ENCODE results near the gene SLC38A8. TPM values are rescaled to one million over a fixed set of nuclear protein-coding genes. Genes with fewer than 3 reads are reported as not detected.

SLC38A8 gene
- total and polyA plus RNA-seq, 12 donors: 0.45 to 30.8 (median 3.2) TPM; not detected in 8

DNA sequence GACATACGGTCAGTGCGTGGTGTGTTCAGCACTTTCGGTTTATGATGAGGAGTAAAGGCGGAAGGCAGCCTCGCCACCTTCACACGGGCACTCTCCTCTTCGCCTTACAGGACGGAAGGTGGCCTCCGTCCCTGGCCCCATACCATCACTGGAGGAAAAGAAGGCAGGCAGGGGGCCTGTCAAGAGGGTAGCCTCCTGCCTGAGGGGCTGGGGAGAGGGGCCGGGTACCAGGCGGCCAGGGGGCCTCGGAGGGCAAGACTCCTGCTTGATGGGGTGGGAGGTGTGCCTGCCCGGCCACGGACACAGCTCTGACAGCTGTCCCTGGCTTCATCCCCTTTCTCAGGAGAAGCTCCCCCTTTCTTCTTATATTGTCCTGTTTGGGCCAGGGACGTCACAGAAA lies 15.6 kb upstream of the SLC38A8 start:
- Histone ChIP-seq H3K4me1 (peaks cover 3 to 58% (median 46%) of the 10 kb centered on the region in 9 donors), H3K27ac (peak overlapping the region in 9 of 10 donors; percentile 46 to 80 (median 67)), H3K4me3 (no peak overlapping the region), H3K36me3 (peaks cover 0 to 100% (median 62%) of the 10 kb centered on the region in 9 donors), H3K27me3 (no peaks in the 10 kb centered on the region), H3K9me3 (no peaks in the 10 kb centered on the region)
- intact Hi-C loops (cut with DNase I): loop anchor here in 1 of 10 donors (5.0 kb wide), 1 partner anchor 86 kb away; no protein-coding TSS in a partner anchor
- TF ChIP-seq CTCF (IDR thresholded peaks at IDR 0.05): no peak
- ATAC-seq: no peak
- WGBS, 2 donors: 89 to 91% methylated on average over 15 of the region's 15 CpGs
- DNase-seq: no peak

- Histone ChIP-seq H3K4me3 (no peak overlapping the region), H3K27me3 (no peaks in the 10 kb centered on the region), H3K4me1 (peaks cover 3 to 47% (median 41%) of the 10 kb centered on the region in 9 donors), H3K27ac (peak overlapping the region in 2 of 10 donors; percentile 18 to 66), H3K36me3 (peaks cover 0 to 100% (median 59%) of the 10 kb centered on the region in 9 donors), H3K9me3 (no peaks in the 10 kb centered on the region)
- TF ChIP-seq CTCF (IDR thresholded peaks at IDR 0.05): no peak
- DNase-seq (peak in 1 of 2 donors; percentile 45), ATAC-seq (peak in 3 of 8 donors; percentile 34 to 39 (median 36))
- intact Hi-C loops (cut with DNase I): loop anchor here in 2 of 10 donors (2.0 to 5.0 kb wide), 2 partner anchors 85 to 88 kb away; partner anchors contain the start of gene NECAB2 (in 1 of the 2)
- WGBS, 2 donors: 60 to 63% methylated on average over 7 of the region's 7 CpGs
These were observed 14.3 kb upstream of the SLC38A8 start for GRCh38 chr16:84056933-84057332.

GRCh38 chr16:84055801-84056634 lies 13.4 kb upstream of the SLC38A8 start:
- TF ChIP-seq CTCF (IDR thresholded peaks at IDR 0.05): no peak
- 78 to 82% methylated on average over 19 of the region's 19 CpGs for WGBS, 2 donors
- Histone ChIP-seq H3K9me3 (no peaks in the 10 kb centered on the region), H3K27ac (peak overlapping the region; percentile 5 to 71 (median 54)), H3K4me3 (no peak overlapping the region), H3K27me3 (no peaks in the 10 kb centered on the region), H3K4me1 (peaks cover 3 to 47% (median 41%) of the 10 kb centered on the region in 9 donors), H3K36me3 (peaks cover 0 to 91% (median 50%) of the 10 kb centered on the region in 9 donors)
- DNase-seq (no peak), ATAC-seq (peak in 5 of 8 donors; percentile 6 to 48 (median 24))
- intact Hi-C loops (cut with DNase I): loop anchor here in 2 of 10 donors (2.0 to 5.0 kb wide), 2 partner anchors 84 to 87 kb away; partner anchors contain the start of gene NECAB2 (in 1 of the 2)

DNA sequence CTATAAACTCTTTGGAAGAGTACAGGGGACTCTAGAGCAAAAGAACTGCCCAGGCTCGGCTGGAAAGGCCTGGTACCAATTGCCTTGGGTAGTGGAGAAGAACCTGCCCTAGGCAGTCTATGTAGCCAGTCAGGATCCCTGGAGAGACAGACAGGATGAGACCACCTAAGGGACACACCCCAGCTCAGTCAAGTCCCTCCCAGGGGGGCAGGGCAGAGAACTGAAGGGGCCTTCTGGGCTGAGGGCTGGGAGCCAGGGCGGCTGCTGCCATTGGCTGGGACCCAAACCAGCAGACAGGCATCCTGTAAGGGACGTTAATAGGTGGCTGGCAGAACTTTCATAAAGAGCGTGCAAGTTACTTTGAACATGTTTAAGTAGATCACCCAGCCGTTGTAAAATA lies 12.8 kb upstream of the SLC38A8 start:
- TF ChIP-seq CTCF (IDR thresholded peaks at IDR 0.05): no peak
- peaks cover 3 to 47% (median 41%) of the 10 kb centered on the region in 9 donors for H3K4me1 ChIP-seq
- H3K9me3 ChIP-seq: no peaks in the 10 kb centered on the region
- peak in 7 of 8 donors; percentile 56 to 87 (median 74) for ATAC-seq
- 37 to 55% methylated on average over 5 of the region's 5 CpGs for WGBS, 2 donors
- no peak overlapping the region for H3K4me3 ChIP-seq
- intact Hi-C loops (cut with DNase I): loop anchor here in 1 of 10 donors (5.0 kb wide), 1 partner anchor 83 kb away; no protein-coding TSS in a partner anchor
- peaks cover 0 to 86% (median 45%) of the 10 kb centered on the region in 9 donors for H3K36me3 ChIP-seq
- DNase-seq: peak; percentile 54 to 71
- peak overlapping the region in 9 of 10 donors; percentile 12 to 71 (median 52) for H3K27ac ChIP-seq
- no peaks in the 10 kb centered on the region for H3K27me3 ChIP-seq
